BJ (cell line): ENCODE data around the gene GIMAP4. TPM values are rescaled to one million over a fixed set of nuclear protein-coding genes. Genes with fewer than 3 reads are reported as not detected.

Experiments
- CTCF ChIA-PET: fragments of 350-600 bp; formaldehyde crosslinking; extraction: SDS; loops from one replicate; lab custom pipeline; 2021; ENCODE audit warnings: antibody characterized with exemption, inconsistent platforms; lab: Yijun Ruan, JAX
- POLR2A ChIA-PET: fragments of 300-600 bp; sonication (Branson Sonifier 250); formaldehyde crosslinking; extraction: SDS; loops from one replicate; lab custom pipeline; 2021; ENCODE audit warnings: antibody characterized with exemption; lab: Charles Lee
- DNase-seq: peaks from one replicate; pipeline ENCODE4 v3.0.0-alpha.2; 2011; ENCODE audit warnings: low read depth
- H3K27me3 ChIP-seq: 2 replicates; pipeline ENCODE4 v1.6.0; 2011; ENCODE audit warnings: low read length; ENCODE audit not compliant: control insufficient read depth, insufficient read depth
- H3K36me3 ChIP-seq: 2 replicates; pipeline ENCODE4 v1.5.1; 2011; ENCODE audit warnings: low read length; ENCODE audit not compliant: control insufficient read depth, insufficient read depth
- H3K4me3 ChIP-seq: 2 replicates; pipeline ENCODE4 v1.5.1; 2011; ENCODE audit warnings: low read depth, mild to moderate bottlenecking, control low read depth, low read length
- CTCF ChIP-seq: IDR thresholded peaks from 2 replicates; pipeline ENCODE4 v1.5.1; 2011; ENCODE audit warnings: low read depth, mild to moderate bottlenecking, control low read depth, inconsistent platforms, low read length, moderate library complexity; ENCODE audit not compliant: insufficient read depth
- polyA plus RNA-seq: library from polyadenylated mRNA; depleted of rRNA; stranded (reverse); fragments of >200 nt; gene quantifications from 2 replicates; pipeline ENCODE4 v1.2.3, GENCODE V29; 2011

GIMAP4 gene
- polyA plus RNA-seq, 1 experiment = not detected

DNA sequence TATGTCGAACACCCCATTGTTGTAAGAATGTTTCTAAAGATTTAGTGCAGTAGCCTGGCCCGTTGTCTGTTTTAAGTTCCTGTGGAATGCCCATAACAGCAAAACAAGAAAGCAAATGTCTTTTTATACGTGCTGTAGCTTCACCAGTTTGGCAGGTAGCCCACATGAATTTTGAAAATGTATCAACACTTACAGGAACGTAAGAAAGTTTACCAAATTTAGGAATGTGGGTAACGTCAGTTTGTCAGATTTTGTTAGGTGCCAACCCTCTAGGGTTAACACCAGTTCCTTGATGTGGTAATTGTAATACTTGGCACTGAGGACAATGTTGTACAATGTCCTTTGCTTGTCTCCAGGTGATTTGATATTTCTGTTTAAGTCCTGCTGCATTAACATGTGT is 3.2 kb upstream of the GIMAP4 start:
- CTCF ChIA-PET = no interaction called here

DNA sequence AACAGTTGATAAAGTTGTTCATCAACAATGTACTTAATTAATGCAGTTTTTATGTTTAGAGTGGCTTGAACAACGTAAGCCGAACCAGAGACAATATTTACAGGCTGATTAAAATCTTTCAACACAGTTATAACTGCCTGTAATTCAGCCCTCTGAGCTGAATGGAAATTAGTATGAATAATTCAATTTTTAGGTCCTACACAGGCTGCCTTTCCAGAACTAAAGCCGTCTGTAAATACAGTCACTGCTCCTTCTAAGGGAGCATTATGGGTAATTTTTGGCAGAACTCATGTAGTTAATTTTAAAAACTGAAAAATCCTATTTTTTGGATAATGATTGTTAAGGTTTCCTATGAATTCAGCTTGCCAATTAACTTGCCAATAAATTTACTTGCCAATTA is 2.6 kb upstream of the GIMAP4 start:
- CTCF ChIA-PET = no interaction called here
- DNase-seq = no peak
- POLR2A ChIA-PET = no interaction called here
- Histone ChIP-seq H3K27me3 (no peaks in the 10 kb centered on the region), H3K36me3 (no peaks in the 10 kb centered on the region), H3K4me3 (no peak overlapping the region)
- no peak for TF ChIP-seq CTCF

More for the DNA sequence above, 3.2 kb upstream of the GIMAP4 start:
- POLR2A ChIA-PET = no interaction called here
- H3K36me3 ChIP-seq = no peaks in the 10 kb centered on the region
- no peak for DNase-seq
- no peak overlapping the region for H3K4me3 ChIP-seq
- TF ChIP-seq CTCF = no peak
- H3K27me3 ChIP-seq = no peaks in the 10 kb centered on the region

- H3K27me3 ChIP-seq = no peaks in the 10 kb centered on the region
- no peaks in the 10 kb centered on the region for H3K36me3 ChIP-seq
- DNase-seq = no peak
- no peak for TF ChIP-seq CTCF
- CTCF ChIA-PET = no interaction called here
- POLR2A ChIA-PET = no interaction called here
- H3K4me3 ChIP-seq = no peak overlapping the region
Observed at GRCh38 chr7:150565239-150565638, 2.0 kb upstream of the GIMAP4 start.

DNA sequence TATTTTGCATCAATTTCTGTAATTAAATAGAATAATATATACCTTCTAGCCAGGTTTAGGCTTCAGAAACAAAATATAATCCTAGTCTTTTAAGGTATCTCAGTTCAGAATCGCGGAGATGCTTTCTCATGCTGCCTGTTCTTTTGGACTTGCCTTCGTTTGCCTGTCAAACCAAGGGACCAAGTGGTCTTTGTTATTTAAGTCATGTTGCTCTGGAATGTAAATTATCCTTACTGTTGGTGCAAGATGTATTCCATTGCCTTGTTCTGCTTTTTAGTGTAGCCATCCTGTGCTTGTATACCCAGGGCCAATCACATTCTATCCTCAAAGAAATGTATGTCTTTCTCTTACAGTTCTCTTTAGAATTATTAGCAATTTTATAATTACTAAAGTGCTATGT is 1.1 kb upstream of the GIMAP4 start:
- no peak for TF ChIP-seq CTCF
- no peaks in the 10 kb centered on the region for H3K27me3 ChIP-seq
- ChIA-PET CTCF (no interaction called here), POLR2A (no interaction called here)
- H3K4me3 ChIP-seq = no peak overlapping the region
- H3K36me3 ChIP-seq = no peaks in the 10 kb centered on the region
- DNase-seq = no peak

DNA sequence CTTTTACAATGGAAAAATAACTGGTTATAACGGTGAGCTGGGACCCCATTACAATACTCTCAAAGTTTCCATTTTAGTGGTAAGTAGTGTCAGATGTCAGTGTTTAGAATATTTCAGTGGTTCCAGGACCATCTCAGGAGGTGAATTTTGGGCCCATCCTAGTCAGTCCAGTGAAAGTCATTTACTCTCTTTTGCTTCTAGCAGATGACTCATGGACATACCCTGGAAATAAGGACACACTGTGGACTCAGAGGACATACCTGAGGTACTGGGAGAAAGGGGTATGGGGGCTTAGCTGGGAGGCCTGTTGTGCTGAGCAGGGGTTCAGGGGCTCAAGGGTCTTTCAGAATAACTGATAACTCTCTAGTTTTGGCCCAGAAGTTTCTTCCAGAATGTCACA is 618 bp upstream of the GIMAP4 start:
- Histone ChIP-seq H3K27me3 (no peaks in the 10 kb centered on the region), H3K36me3 (no peaks in the 10 kb centered on the region), H3K4me3 (no peak overlapping the region)
- ChIA-PET POLR2A (no interaction called here), CTCF (no interaction called here)
- no peak for DNase-seq
- no peak for TF ChIP-seq CTCF
